WI38 (cell line): Measurements from ENCODE around the gene SH3RF1.
"Not testable (repeated sequence)": the region's sequence is repeated elsewhere in the genome, so short reads cannot be mapped to it uniquely, and the experiment has no call there.

Experiments used
- H3K4me3 ChIP-seq: 2 replicates; pipeline ENCODE4 v1.5.1; 2011; ENCODE audit warnings: low read depth, mild to moderate bottlenecking, control low read depth, low read length
- CTCF ChIP-seq: IDR thresholded peaks from 2 replicates; pipeline ENCODE4 v1.5.1; 2012; ENCODE audit warnings: low read depth, mild to moderate bottlenecking, control low read depth, low read length

SH3RF1 gene

GRCh38 chr4:169309326-169309967 lies 38.7 kb upstream of the SH3RF1 start:
- TF ChIP-seq CTCF, result no peak
- no peak overlapping the region for H3K4me3 ChIP-seq

- no peak for TF ChIP-seq CTCF
- no peak overlapping the region for H3K4me3 ChIP-seq
These were observed 36.8 kb upstream of the SH3RF1 start for GRCh38 chr4:169307576-169307975.

- TF ChIP-seq CTCF, result no peak
- H3K4me3 ChIP-seq, result no peak overlapping the region
These were observed 34.9 kb upstream of the SH3RF1 start for GRCh38 chr4:169305651-169306050.

- no peak overlapping the region for H3K4me3 ChIP-seq
- TF ChIP-seq CTCF, result no peak
These were observed 34.4 kb upstream of the SH3RF1 start for GRCh38 chr4:169305173-169305572.

- no peak for TF ChIP-seq CTCF
- H3K4me3 ChIP-seq, result no peak overlapping the region
These were observed 25.1 kb upstream of the SH3RF1 start for GRCh38 chr4:169295822-169296221.

- no peak for TF ChIP-seq CTCF
- no peak overlapping the region for H3K4me3 ChIP-seq
These were observed 22.8 kb upstream of the SH3RF1 start for GRCh38 chr4:169293343-169294176.

GRCh38 chr4:169287983-169288382 lies 17.2 kb upstream of the SH3RF1 start:
- not testable (repeated sequence) for H3K4me3 ChIP-seq
